Dedifferentiated amniotic fluid mesenchymal stem cell (primary cell): ENCODE measurements around the gene PTGIR.
A peak's percentile ranks its signal among the peaks of the same experiment; 100 is the strongest.

Experiments used
- DNase-seq: peaks from one replicate; pipeline ENCODE4 v3.0.0-alpha.2; 2016; ENCODE audit errors: extremely low spot score

PTGIR gene

DNA sequence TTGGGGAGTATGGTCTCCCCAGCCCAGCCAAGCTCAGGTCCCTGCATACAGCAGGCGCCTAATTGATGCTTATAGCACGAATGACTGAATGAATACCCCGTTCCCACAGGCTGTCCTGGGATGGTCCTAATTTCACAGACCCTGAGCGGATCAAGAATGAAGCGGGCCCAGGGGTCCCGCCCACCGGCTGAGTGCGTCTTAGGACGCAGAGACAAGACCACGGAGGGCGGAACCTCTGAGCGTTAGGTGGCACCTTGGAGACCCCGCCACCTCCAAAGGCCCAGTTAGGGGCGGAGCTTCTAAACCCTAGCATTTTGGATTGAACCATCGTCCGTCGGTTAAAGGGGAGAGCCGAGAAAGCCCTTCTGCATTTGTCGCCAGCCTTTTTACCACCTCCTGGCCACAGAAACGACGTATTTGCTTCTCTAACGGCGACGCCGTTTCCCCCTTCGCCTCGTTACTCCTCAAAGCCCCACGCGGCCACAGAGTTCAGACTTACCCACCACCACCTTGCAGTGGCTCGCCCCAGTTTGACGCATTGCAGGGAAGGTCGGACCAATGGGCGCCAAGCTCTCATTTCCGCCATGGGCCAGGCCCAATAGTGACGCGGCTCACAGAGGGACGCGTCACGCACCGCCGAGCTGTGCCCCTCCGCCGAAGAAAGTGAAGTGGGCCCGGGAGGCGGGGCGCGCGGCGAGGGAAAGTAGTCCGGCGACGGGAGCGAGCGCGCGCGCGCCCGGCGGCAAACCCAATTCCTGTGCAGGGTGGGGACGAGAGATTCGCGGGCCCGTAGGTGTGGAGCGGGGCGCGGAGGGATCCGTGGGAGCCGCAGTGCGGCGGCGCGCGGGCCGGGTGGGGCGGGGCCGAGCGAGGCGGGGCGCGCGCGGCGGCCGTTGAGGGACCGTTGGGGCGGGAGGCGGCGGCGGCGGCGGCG lies 24.2 kb downstream of the PTGIR start:
- peak; percentile 97 for DNase-seq

DNA sequence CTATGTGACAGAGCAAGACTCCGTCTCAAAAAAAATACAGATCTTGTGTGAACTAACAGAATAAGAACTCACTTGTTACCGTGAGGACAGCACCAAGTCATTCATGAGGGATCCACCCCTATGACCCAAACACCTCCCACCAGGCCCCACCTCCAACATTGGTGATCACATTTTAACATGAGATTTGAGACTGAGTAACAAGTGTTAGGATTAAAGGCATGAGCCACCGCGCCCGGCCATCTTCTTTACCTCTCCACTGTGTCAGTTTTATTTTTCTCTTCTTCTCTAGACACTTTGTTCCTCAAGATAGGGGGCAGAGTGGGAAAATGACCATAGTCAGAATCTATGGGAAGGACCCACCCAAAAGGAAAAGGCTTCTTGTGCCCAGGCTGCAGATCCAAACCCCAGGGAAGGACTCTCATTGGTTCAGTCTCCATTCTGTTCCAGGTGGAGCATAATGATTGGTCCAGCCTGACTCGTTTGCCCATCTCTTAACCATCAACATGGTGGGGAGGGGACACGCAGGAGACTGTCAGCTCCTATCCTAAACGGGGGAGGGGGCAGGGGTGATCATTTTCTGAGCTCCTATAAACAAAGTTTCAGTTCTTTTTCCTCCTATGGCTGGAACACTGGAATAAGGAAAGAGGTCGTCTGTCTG lies 25.0 kb downstream of the PTGIR start:
- DNase-seq, result no peak

DNA sequence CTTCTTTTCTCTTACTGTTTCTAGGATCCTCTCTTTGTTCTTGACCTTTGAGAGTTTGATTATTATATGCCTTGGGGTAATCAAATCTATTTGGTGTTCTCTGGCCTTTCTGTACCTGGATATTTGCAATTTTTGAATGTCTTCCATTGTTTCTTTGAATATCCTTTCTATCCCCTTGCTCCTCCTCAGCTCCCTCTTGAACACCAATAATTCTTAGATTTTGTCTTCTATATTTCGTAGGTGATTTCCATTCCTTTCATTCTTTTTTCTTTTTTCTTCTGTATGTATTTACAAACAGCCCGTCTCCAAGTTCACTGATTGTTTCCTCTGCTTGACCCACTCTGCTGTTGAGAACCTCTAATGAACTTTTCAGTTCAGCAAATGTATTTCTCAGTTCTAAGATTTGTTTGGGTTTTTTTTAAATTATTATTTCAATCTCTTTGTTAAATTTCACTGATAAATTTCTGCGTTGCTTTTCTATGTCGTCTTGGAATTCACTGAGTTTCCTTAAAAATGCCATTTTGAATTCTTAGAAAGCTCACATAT lies 26.4 kb downstream of the PTGIR start:
- DNase-seq, result no peak

DNA sequence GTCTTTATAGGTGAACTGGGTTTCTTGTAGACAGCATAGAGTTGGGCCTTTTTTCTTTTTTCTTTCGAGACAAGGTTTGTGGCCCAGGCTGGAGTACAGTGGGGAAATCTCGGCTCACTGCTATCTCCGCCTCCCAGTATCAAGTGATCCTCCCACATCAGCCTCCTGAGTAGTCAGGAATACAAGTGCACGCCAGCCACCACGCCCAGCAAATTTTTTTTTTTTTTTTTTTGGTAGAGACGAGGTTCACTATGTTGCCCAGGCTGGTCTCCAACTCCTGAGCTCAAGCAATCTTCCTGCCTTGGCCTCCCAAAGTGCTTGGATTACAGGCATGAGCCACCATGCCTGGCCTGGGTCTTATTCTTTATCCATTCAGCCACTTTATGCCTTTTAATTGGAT lies 28.9 kb downstream of the PTGIR start:
- no peak for DNase-seq

DNA sequence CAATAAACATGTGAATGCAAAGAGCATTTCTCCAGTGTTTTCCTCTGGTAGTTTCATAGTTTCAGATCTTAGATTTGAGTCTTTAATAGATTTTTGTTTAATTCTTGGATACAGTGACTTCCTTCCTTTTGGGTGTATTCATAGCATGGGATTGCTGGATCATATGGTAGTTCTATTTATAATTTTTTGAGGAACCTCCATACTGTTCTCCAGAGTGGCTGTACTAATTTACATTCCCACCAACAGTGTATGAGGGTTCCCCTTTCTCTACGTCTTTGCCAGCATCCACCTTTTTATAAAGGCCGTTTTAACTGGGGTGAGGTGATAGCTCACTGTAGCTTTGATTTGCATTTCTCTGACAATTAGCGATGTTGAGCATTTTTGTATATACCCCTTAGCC lies 33.0 kb downstream of the PTGIR start:
- no peak for DNase-seq

DNA sequence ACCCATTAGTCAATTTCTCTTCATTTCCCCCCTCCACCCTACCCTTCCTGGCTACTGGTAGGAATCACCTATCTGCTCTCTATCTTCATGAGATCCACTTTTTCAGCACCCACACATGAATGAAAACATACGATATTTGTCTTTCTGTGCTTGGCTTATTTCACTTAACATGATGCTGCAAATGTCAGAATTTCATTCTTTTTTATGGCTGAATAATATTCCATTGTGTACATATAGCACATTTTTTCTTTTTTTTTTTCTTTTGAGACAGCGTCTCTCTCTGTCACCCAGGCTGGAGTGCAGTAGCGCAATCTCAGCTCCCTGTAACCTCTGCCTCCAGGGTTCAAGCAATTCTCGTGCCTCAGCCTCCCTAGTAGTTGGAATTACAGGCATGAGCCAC lies 33.6 kb downstream of the PTGIR start:
- no peak for DNase-seq

DNA sequence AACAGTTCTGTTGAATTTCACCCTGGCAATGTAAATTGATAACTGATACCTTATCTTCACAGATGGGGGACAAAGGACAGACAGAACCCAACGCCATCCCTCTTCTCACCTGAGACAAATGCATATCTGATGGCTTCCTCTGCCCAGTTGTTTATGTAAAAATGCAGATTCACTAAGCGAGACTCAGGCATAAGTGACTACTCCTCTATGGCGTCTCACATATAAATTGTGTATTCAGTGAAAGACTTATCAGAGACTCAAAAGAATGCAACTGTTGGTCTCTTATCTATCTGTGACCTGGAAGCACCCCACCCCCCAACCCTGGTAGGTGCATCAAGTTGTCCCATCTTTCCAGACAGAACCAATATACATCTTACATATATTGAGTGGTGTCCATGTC lies 37.0 kb downstream of the PTGIR start:
- no peak for DNase-seq

DNA sequence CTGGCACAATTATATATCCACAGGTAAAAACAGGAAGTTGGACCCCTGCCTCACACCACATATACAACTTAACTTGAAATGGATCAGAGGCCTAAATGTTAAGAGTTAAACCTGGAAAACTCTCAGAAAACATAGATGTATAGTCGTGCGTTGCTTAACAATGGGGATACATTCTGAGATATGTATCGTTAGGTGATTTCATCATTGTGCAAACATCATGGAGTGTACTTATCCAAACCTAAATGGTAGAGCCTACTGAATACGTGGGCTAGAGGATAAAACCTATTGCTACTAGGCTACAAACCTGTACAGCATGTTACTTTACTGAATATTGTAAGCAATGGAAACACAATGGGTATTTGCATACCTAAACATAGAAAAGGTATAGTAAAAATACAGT lies 38.6 kb downstream of the PTGIR start:
- no peak for DNase-seq

DNA sequence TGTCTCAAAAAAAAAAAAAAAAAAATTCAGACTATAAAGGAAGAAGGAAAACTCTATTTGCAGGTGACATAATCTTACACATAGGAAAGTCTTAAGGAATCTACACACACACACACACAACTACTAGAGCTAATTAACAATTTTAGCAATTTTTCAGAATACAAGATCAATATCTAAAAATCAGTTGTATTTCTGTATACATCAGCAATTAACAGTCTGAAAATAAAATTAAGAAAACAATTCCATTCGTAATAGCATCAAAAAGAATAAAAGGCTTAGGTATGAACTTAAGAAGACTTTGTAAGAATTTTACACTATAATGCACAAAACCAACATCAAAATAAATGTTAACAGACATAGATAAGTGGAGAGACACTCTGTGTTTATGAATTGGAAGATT lies 39.4 kb downstream of the PTGIR start:
- DNase-seq, result no peak

DNA sequence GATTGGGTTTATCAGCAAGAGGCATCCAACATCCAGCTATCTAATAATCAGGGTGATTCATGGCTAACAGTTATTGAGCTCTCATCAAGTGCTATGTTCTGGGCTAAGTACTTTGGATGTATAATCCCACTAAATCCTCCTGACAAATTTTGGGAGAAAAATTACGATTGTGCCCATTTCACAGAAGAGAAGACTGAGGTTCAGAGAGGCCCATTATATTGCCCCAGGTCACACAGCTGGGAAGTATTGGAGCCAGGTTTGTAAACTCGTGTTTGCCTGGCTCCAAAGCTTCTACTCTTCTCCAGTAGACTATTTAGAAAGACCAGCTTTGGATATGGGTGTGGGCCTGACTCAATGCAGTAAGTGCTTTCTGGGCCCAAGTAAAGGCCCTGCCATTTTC lies 44.6 kb downstream of the PTGIR start:
- DNase-seq, result no peak

DNA sequence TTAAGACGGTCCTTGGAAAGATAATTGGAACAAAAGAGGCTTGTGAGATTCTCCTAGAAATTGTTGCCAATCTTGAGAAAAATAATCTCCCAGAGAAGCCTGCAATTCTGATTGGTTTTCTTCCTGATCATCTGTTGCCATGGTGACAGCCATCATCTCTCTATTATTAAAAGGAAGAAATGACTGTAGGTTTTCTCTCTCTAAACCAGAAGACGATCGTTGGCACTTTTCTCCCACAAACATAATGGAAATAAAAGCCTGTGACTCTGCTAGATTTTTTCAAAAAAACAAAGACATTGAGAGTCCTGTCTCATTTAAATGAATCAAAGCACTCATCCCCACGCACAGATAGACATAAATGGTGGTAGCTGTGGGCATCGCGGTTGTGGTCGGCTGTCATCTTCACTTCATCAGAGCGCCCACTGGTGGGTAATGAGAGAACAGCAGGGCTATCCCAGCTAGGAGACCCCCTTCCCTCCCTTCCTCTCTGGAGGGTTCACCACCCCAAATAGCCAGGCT lies 45.5 kb downstream of the PTGIR start:
- no peak for DNase-seq

DNA sequence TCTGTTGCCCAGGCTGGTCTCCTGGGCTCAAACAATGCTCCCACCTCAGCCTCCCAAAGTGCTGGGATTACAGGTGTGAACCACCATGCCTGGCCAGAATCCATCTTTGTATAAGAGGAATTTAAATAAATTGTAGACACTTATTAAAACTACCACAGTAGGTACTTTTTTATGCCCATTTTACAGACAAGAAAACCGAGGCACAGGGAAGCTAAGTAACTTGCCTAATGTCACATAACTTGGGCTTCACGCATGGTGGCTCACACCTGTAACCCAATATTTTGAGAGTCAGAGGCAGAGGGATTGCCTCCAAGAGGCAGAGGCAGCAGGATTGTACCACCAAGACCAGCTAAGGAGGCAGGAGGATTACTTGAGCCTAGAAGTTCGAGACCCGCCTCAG lies 46.4 kb downstream of the PTGIR start:
- no peak for DNase-seq

DNA sequence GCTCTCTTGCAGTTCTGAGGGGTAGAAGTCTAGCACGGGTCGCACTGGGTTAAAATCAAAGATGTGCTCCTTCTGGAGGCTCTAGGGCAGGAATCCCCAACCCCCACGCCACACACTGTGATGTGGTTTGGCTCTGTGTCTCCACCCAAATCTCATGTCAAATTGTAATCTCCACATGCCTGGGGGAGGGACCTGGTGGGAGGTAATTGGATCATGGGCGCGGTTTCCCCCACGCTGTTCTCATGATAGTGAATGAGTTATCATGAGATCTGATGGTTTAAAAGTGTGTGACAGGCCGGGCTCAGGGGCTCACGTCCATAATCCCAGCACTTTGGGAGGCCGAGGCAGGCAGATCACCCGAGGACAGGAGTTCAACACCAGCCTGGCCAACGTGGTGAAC lies 50.4 kb downstream of the PTGIR start:
- DNase-seq, result no peak

DNA sequence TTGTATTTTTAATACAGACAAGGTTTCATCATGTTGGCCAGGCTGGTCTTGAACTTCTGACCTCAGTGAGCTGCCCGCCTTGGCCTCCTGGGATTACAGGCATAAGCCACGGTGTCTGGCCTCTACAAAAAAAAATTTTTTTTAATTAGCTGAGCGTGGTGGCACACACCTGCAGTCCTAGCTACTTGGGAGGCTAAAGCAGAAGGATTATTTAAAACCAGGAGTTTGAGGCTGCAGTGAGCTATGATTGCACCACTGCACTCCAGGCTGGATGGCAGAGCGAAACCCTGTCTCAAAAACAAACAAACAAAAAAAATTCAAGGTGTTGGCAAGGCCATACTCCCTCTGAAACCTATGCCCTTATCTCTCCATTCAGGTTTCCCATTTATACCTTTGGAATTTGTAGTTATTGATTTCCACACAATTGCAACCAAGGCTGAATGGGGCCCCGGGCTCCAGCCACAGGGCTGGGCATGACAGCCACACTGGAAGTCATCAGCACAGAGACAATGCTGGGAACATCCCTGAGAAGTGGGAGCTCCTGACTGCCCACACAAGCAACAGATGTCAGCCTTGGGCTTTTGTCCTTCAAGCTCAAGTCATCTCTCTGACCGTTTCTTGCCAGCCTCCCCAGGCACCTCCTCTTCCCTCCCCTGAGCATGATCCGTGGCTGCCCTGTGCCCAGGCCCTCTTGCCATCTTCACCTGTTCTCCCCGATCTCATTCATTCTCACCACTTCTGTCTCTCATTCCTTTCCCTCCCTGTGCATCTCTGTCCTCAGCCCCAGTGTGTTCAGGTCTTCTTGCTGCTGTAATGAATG lies 51.0 kb downstream of the PTGIR start:
- DNase-seq, result no peak

DNA sequence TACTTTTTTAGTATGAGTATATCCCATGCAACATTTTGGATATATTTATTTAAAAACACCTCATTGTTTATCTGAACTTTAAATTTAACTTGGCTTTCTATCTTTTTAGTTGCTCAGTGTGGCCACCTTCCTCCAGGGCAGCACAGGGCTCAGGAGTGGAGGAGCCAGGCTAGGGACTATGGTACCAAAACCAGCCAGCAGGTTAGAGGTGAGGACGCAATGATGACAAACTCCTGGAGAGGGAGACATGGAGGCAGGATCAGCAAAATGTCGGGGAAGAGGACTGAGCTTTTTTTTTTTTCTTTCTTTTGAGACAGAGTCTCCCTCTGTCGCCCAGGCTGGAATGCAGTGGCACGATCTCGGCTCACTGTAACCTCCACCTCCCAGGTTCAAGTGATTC lies 53.4 kb downstream of the PTGIR start:
- DNase-seq, result no peak
